GM23248 (cell line): ENCODE data around the gene CHMP6.

Experiments used
- EZH2 ChIP-seq: fragments of 200-600 bp; sonication (generic); IDR thresholded peaks from 2 replicates; pipeline ENCODE4 v1.6.1; 2018; ENCODE audit warnings: antibody characterized with exemption, mild to moderate bottlenecking; ENCODE audit not compliant: insufficient read depth, poor library complexity, severe bottlenecking
- EZH2phosphoT487 ChIP-seq: fragments of 200-600 bp; sonication (generic); IDR thresholded peaks from 2 replicates; pipeline ENCODE4 v1.6.1; 2018; ENCODE audit warnings: antibody characterized with exemption, moderate library complexity, mild to moderate bottlenecking, low read depth; ENCODE audit not compliant: insufficient read depth

DNA sequence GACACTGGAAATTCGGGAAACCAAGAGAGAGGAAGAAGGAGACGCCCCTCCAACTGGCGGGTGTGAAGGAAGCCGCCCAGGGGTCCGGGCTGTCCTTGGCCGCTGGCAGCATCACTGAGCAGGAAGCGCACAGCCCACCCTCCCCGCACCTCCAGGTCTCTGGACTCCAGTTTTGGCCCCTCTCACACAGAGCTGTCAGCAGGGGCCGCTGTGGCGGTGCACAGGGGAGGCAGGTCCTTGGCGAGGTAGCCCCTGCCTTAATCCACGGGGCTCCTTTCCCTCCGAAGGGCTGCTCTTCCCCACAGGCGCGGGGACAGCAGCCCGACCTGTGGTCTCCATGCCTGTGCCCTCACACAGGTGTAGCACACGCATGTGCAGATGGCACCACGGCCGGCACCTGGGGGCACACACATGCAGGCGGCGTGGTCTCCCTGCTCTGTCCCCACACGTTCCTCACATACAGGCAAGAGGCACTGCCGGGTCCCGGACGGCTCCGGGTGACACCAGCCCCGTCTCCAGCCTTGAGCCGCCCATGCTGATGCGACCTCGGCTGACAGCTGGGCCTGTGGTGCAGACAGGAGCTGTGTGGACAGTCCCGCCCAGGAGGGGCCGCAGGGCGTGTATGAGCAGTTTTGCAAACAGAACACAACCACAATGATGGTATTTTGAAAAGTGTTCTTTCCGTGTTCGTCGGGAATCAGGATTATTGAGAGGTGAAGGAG lies 26.6 kb upstream of the CHMP6 start:
- TF ChIP-seq EZH2 (no peak), EZH2phosphoT487 (no peak)
